HepG2 (cell line): ENCODE results near the gene PLPP7. TPM values are rescaled to one million over a fixed set of nuclear protein-coding genes. Genes with fewer than 3 reads are reported as not detected.

Experiments
- ATAC-seq: fragments of 200-7000 bp; cut with Tn5 transposase; 3 replicates; pipeline ENCODE4 v1.9.1; 2020; ENCODE audit warnings: mild to moderate bottlenecking, moderate library complexity
- BruUV-seq: library from RNA; stranded (reverse); fragments of 400-500 nt; replicated peaks from 2 replicates; lab custom pipeline; 2021; lab: Mats Ljungman, UMichigan
- CTCF ChIA-PET: fragments of 300-600 bp; formaldehyde crosslinking; extraction: SDS; loops from one replicate; lab custom pipeline; 2021; ENCODE audit warnings: low total read pairs, inconsistent platforms, low intra/inter-chr PET ratio; lab: Yijun Ruan, JAX
- POLR2A ChIA-PET: fragments of 350-600 bp; sonication (Branson Sonifier 250); formaldehyde crosslinking; loops from one replicate; lab custom pipeline; 2020; ENCODE audit warnings: antibody characterized with exemption, inconsistent platforms; lab: Yijun Ruan, JAX
- DNase-seq: peaks from one replicate; pipeline ENCODE4 v3.0.0-alpha.2; 2015; ENCODE audit warnings: low spot score
- FAIRE-seq: peaks from 3 replicates; lab custom pipeline; 2011; peaks lifted over from hg19 to GRCh38; lab: Jason Lieb, UNC
- H2AFZ ChIP-seq: one replicate; pipeline ENCODE4 v1.6.1; 2011; ENCODE audit warnings: low read length, inconsistent platforms
- H3K27ac ChIP-seq: fragments of 300-600 bp; 3 replicates; pipeline ENCODE4 v1.8.0; 2011; ENCODE audit warnings: mixed run types, mild to moderate bottlenecking, mixed read lengths, low read length, inconsistent platforms; ENCODE audit not compliant: insufficient read depth; ENCODE audit errors: extremely low read length
- H3K27me3 ChIP-seq, 2 experiments: fragments of 200-600 bp in 1 of 2; 2 replicates in 1 of 2; 3 replicates in 1 of 2; pipeline versions ENCODE4 v1.6.0 to v1.8.0; 2011; ENCODE audit warnings: low read length in 2 of 2, mild to moderate bottlenecking in 2 of 2, moderate library complexity in 2 of 2, inconsistent platforms in 1 of 2; ENCODE audit not compliant: insufficient read depth in 2 of 2, control insufficient read depth in 1 of 2
- H3K36me3 ChIP-seq, 2 experiments: fragments of 200-600 bp in 1 of 2; replicated peaks in 1 of 2; 2 replicates in 1 of 2; 3 replicates in 1 of 2; pipeline versions ENCODE4 v1.5.1 to v1.8.0; 2011; ENCODE audit warnings: low read length in 2 of 2, inconsistent platforms in 1 of 2; ENCODE audit not compliant: insufficient read depth in 2 of 2, control insufficient read depth in 1 of 2
- H3K4me1 ChIP-seq: 2 replicates; pipeline ENCODE4 v1.5.1; 2012; ENCODE audit warnings: low read length, inconsistent platforms; ENCODE audit not compliant: insufficient read depth
- H3K4me2 ChIP-seq: 2 replicates; pipeline ENCODE4 v1.6.0; 2011; ENCODE audit warnings: low read depth, low read length, inconsistent platforms
- H3K4me3 ChIP-seq, 3 experiments: fragments of 200-600 bp in 1 of 3; sonication (generic), shearing (Covaris generic) in 1 of 3; replicated peaks in 1 of 3; 2 replicates each; pipeline ENCODE4 v1.5.1; 2011 to 2016; ENCODE audit warnings: low read length in 3 of 3, inconsistent platforms in 2 of 3, low read depth in 2 of 3, mild to moderate bottlenecking in 2 of 3, control low read depth in 1 of 3, mixed read lengths in 1 of 3; ENCODE audit not compliant: insufficient read depth in 1 of 3
- H3K79me2 ChIP-seq: one replicate; pipeline ENCODE4 v1.6.1; 2011; ENCODE audit warnings: low read length, inconsistent platforms; ENCODE audit not compliant: insufficient read depth
- H3K9ac ChIP-seq: 2 replicates; pipeline ENCODE4 v1.6.0; 2011; ENCODE audit warnings: mild to moderate bottlenecking, low read depth, low read length, inconsistent platforms; ENCODE audit not compliant: insufficient read depth
- H3K9me3 ChIP-seq: 2 replicates; pipeline ENCODE4 v1.5.1; 2012; ENCODE audit warnings: mild to moderate bottlenecking, low read length
- H4K20me1 ChIP-seq: 2 replicates; pipeline ENCODE4 v1.6.0; 2011; ENCODE audit warnings: inconsistent platforms, mild to moderate bottlenecking, low read length, moderate library complexity; ENCODE audit not compliant: insufficient read depth
- CCDC6 ChIP-seq: sonication (generic); formaldehyde crosslinking; IDR thresholded peaks from 2 replicates; pipeline ENCODE4 v1.8.1; 2022; ENCODE audit warnings: mild to moderate bottlenecking, missing genetic modification reagents, moderate library complexity
- DR1 ChIP-seq: sonication (generic); formaldehyde crosslinking; IDR thresholded peaks from 2 replicates; pipeline ENCODE4 v1.8.0; 2021; ENCODE audit warnings: mild to moderate bottlenecking, missing genetic modification reagents, inconsistent platforms
- FOXO1 ChIP-seq: sonication (generic); formaldehyde crosslinking; IDR thresholded peaks from 2 replicates; pipeline ENCODE4 v1.4.0; 2020; ENCODE audit warnings: missing genetic modification reagents
- IKZF4 ChIP-seq: sonication (generic); formaldehyde crosslinking; IDR thresholded peaks from 2 replicates; pipeline ENCODE4 v1.5.1; 2020; ENCODE audit warnings: borderline replicate concordance, mild to moderate bottlenecking, low read depth, missing genetic modification reagents; ENCODE audit errors: not compliant biosample characterization
- MLLT10 ChIP-seq: sonication (generic); formaldehyde crosslinking; IDR thresholded peaks from 2 replicates; pipeline ENCODE4 v1.4.0; 2020; ENCODE audit warnings: missing genetic modification reagents
- NFE2 ChIP-seq: sonication (generic); formaldehyde crosslinking; IDR thresholded peaks from 2 replicates; pipeline ENCODE4 v1.4.0; 2020; ENCODE audit warnings: missing genetic modification reagents
- POLR2G ChIP-seq: fragments of 200-400 bp; formaldehyde crosslinking; IDR thresholded peaks from 2 replicates; pipeline ENCODE4 v1.6.1; 2018; ENCODE audit warnings: mild to moderate bottlenecking, low read depth, low read length, moderate library complexity
- SP5 ChIP-seq: IDR thresholded peaks from 2 replicates; pipeline ENCODE4 v1.6.1; 2016; ENCODE audit warnings: low read depth, borderline replicate concordance
- TAF1 ChIP-seq: sonication (generic); formaldehyde crosslinking; IDR thresholded peaks from 2 replicates; pipeline ENCODE4 v1.4.0; 2020; ENCODE audit warnings: missing genetic modification reagents
- TBP ChIP-seq: sonication (generic); formaldehyde crosslinking; IDR thresholded peaks from 2 replicates; pipeline ENCODE4 v1.5.0; 2020; ENCODE audit warnings: missing genetic modification reagents
- ZNF570 ChIP-seq: sonication (generic); formaldehyde crosslinking; IDR thresholded peaks from 2 replicates; pipeline ENCODE4 v1.4.0; 2020; ENCODE audit warnings: mild to moderate bottlenecking, missing genetic modification reagents, borderline replicate concordance
- ZNF713 ChIP-seq: sonication (generic); formaldehyde crosslinking; IDR thresholded peaks from 2 replicates; pipeline ENCODE4 v1.4.0; 2020; ENCODE audit warnings: mild to moderate bottlenecking, missing genetic modification reagents
- ZNF737 ChIP-seq: sonication (generic); formaldehyde crosslinking; IDR thresholded peaks from 2 replicates; pipeline ENCODE4 v1.5.0; 2020; ENCODE audit warnings: missing genetic modification reagents, mild to moderate bottlenecking, borderline replicate concordance
- ZNF768 ChIP-seq: sonication (generic); formaldehyde crosslinking; IDR thresholded peaks from 2 replicates; pipeline ENCODE4 v1.4.0; 2020; ENCODE audit warnings: missing genetic modification reagents
- ZNF878 ChIP-seq: sonication (generic); formaldehyde crosslinking; IDR thresholded peaks from 2 replicates; pipeline ENCODE4 v1.8.1; 2023; ENCODE audit warnings: mild to moderate bottlenecking, missing genetic modification reagents, moderate library complexity
- WGBS: methylation state at CpG from one replicate; pipeline ENCODE4 v1.1.6; 2017; ENCODE audit warnings: low lambda C conversion rate; 5-methylcytosine and 5-hydroxymethylcytosine counted together
- in situ Hi-C: cut with HindIII; loops from 2 replicates; pipeline ENCODE4 v1.10.0; 2017; ENCODE audit warnings: low pct_unique_long_range_greater_than_20kb; ENCODE audit not compliant: extremely low pct_ligation_motif_present
- intact Hi-C: fragments of 100-400 bp; cut with micrococcal nuclease; formaldehyde crosslinking; loops from one replicate; pipeline ENCODE4 v1.10.0; 2022; ENCODE audit not compliant: unreplicated experiment
- polyA plus RNA-seq, 8 experiments: library from polyadenylated mRNA; depleted of rRNA in 3 of 8; stranded (reverse) in 7 of 8; unstranded in 1 of 8; fragments of >200 nt; fragmentation: Illumina TruSeq in 4 of 8; extraction: Trizol in 4 of 8; gene quantifications; 2 replicates each; pipeline versions ENCODE4 v1.2.1 to v1.2.3, GENCODE V29; 2011 to 2016; ENCODE audit warnings: low read depth in 4 of 8, missing spikeins in 1 of 8, mixed read lengths in 1 of 8; ENCODE audit not compliant: insufficient read depth in 1 of 8
- total RNA-seq, 5 experiments: library from RNA; depleted of rRNA; stranded (reverse); fragments of >200 nt; fragmentation: Illumina TruSeq; extraction: Trizol; gene quantifications; 2 replicates each; pipeline ENCODE4 v1.2.3, GENCODE V29; 2016; ENCODE audit warnings: low read depth in 1 of 5

The PLPP7 gene
- total and polyA plus RNA-seq, 2 of the 13 experiments (the other 11 are each of a cell fraction or from before 2014, with no cell fraction given), result 0.33 to 1.2 TPM

DNA sequence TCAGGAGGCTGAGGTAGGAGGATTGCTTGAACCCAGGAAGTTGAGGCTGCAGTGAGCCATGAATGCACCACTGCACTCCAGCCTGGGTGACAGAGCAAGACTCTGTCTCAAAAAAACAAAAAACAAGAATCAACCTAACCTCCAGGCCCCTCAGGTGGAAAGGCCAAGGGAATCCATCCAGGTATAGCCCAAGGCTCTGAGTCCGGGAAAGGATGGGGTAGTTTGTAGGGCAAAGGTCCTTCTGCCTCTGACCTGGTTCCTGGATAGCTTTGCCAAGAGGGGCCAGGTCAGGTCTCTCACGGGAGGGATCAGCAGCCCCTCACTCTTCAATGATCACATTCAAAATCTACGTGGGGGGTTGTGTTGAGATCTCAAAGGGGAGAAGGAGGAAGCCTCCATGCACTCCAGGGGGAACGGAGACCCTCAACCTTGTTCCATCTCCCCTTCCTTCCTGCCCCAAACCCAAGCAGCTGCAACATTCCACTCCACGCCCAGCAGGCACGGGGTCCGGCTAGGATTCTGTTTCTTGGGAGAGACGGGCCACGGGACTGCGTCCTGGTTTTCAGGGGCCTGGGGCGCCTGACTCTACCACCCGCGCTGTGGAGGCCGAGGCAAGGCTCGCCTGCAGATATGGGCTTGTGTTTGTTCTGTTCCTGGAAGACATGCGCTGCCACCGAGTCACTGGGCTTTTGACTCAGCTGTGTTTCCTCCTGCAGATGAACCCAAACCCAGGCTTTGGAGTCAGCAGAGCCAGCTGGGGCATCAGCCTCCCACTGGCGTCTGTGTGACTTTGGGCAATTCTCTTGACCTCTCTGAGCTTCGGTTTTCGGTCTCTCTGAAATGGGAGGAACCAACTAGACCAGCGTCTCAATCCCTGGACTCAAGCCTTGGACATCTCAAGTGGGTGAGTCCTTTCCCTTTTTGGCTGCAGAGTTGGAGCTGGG, 35.5 kb downstream of the PLPP7 start:
- TF ChIP-seq ZNF768 (CRISPR knock-in tag), result peak; percentile 82
- no peak for TF ChIP-seq DR1
- TF ChIP-seq, all 625 proteins: peak for 1
- in situ Hi-C loops, result no loop called here
- no peak for FAIRE-seq
- Histone ChIP-seq H3K27ac (no peak overlapping the region), H3K9me3 (no peaks in the 10 kb centered on the region), H3K4me1 (peaks cover 33% of the 10 kb centered on the region), H2AFZ (no peak overlapping the region), H3K9ac (no peak overlapping the region), H3K79me2 (no peaks in the 10 kb centered on the region), H4K20me1 (no peaks in the 10 kb centered on the region), H3K27me3 (peaks cover 3 to 19% of the 10 kb centered on the region in 2 experiments; a peak in 4 of 5 replicates), H3K4me2 (no peak overlapping the region), H3K4me3 (no peak overlapping the region), H3K36me3 (no peaks in the 10 kb centered on the region)
- ATAC-seq, result no peak
- no peak for DNase-seq
- CTCF ChIA-PET, result no interaction called here
- POLR2A ChIA-PET, result no interaction called here
- intact Hi-C loops, result loop anchor here (10.0 kb wide), 1 partner anchor 50 kb away; the partner anchor contains the start of gene FAM78A
- 41% methylated on average over 8 of the region's 21 CpGs for WGBS
- BruUV-seq, result no TSS peak

DNA sequence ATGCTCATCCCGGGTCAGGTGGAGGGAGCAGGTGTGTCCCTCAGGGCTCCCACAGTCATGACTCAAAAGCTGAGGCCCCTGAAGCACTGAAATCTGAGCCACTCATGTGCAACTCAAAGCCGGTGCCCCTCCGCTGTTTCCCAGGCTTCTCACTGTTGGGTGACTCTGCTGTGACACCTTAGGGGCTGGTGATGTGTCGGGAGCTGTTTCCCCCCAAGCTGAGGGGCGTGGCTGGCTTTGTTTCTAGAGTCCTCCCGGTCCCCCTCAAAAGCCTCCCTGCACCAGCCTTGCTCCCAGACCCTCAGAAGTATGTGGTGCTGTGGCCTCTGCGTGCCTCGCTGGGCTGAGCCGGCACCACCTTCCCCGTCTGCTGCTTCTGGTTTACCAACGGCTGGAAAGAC, 39.7 kb downstream of the PLPP7 start:
- ATAC-seq (no peak), FAIRE-seq (no peak), DNase-seq (no peak)
- H4K20me1 ChIP-seq, result no peaks in the 10 kb centered on the region
- H3K4me2 ChIP-seq, result no peak overlapping the region
- H3K4me1 ChIP-seq, result peaks cover 14% of the 10 kb centered on the region; the same call in 1 of the 2 replicates
- 16% methylated on average over 7 of the region's 11 CpGs for WGBS
- H3K27me3 ChIP-seq, result peaks cover 5 to 15% of the 10 kb centered on the region in 2 experiments
- H2AFZ ChIP-seq, result no peak overlapping the region
- H3K79me2 ChIP-seq, result no peaks in the 10 kb centered on the region
- no peak overlapping the region for H3K27ac ChIP-seq
- H3K36me3 ChIP-seq, result no peaks in the 10 kb centered on the region
- no peak overlapping the region for H3K9ac ChIP-seq
- POLR2A ChIA-PET, result no interaction called here
- CTCF ChIA-PET, result no interaction called here
- no peaks in the 10 kb centered on the region for H3K9me3 ChIP-seq
- intact Hi-C loops, result loop anchor here (10.0 kb wide), 1 partner anchor 54 kb away; the partner anchor contains the start of gene FAM78A
- BruUV-seq, result no TSS peak
- in situ Hi-C loops, result no loop called here
- no peak overlapping the region for H3K4me3 ChIP-seq
- TF ChIP-seq TBP (CRISPR knock-in tag) (no peak), MLLT10 (CRISPR knock-in tag) (no peak), ZNF570 (CRISPR knock-in tag) (no peak), FOXO1 (CRISPR knock-in tag) (no peak), ZNF737 (CRISPR knock-in tag) (no peak), IKZF4 (no peak), ZNF713 (CRISPR knock-in tag) (no peak), CCDC6 (CRISPR knock-in tag) (no peak), NFE2 (CRISPR knock-in tag) (no peak), SP5 (CRISPR knock-in tag) (no peak), TAF1 (no peak), POLR2G (no peak), ZNF878 (CRISPR knock-in tag) (no peak)
